Measurements from ENCODE around the gene ZNF789.
"Not testable (repeated sequence)": the region's sequence is repeated elsewhere in the genome, so short reads cannot be mapped to it uniquely, and the experiment has no call there.

ZNF789 gene

DNA sequence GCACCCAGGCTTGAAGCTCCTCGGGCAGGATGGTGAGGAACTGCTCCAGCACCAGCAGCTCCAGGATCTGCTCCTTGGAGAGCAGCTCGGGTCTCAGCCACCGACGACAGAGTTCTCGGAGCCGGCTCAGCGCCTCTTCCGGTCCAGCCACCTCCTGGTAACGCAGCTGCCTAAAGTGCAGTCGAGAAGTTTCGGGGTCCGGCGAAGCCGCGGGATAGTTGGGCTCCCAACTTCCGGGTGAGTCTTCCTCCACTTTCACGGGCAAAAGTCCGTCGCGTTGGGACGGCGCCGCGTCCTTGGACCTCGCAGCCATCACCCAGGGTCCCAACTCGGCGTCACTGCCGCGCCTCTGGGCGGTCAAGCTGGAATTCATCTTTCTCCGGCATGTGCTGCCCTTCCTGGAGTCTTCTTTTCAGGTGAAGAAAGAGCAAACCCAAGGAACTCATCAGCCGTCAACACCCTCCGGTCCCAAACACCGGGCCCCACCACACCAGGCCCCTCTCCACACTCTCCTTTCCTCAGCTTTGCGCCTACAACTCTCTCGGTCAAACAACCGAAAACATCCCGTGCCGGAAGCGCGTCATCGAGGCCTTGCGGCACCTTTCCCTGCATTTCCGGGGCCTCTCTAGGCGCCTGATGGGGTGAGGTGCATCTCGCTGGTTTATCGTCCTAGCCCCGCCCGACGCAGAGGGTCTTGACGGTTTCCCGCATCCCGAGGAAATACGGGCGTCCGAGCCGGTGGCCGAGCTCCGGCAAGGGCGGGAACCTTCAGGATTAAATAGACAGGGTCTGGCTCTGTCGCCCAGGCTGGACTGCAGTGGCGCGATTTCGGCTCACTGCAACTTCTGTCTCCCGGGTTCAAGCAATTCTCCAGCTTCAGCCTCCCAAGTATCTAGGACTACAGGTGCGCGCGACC is 27.3 kb downstream of the ZNF789 start, which contains the start of gene ZNF394:
ZNF394 (minus strand) TSS at position 561 of the 916 bp plus-strand sequence; CDS start at position 373, 188 bp downstream.
- peaks cover 0 to 36% (median 26%) of the 10 kb centered on the region in 4 donors for H3K4me1 ChIP-seq
- H3K9me3 ChIP-seq = peaks cover 0 to 2% (median under 1%) of the 10 kb centered on the region in 3 donors
- peaks cover 17 to 36% (median 35%) of the 10 kb centered on the region in 3 donors for H3K36me3 ChIP-seq
- no peaks in the 10 kb centered on the region for H3K27me3 ChIP-seq
- intact Hi-C loops (cut with DNase I; ENCODE audit: low total_unique reads) = loop anchor here (5.0 kb wide), 2 partner anchors 33 to 57 kb away; partner anchors contain the start of genes ATP5MF and ZNF655
- peak within 1 kb of the TSS; percentile 90 to 96 for H3K4me3 ChIP-seq
- DNase-seq = peak; percentile 91 to 93
- peak within 1 kb of the TSS; percentile 95 to 97 for H3K27ac ChIP-seq
- TF ChIP-seq, protein P1, sequence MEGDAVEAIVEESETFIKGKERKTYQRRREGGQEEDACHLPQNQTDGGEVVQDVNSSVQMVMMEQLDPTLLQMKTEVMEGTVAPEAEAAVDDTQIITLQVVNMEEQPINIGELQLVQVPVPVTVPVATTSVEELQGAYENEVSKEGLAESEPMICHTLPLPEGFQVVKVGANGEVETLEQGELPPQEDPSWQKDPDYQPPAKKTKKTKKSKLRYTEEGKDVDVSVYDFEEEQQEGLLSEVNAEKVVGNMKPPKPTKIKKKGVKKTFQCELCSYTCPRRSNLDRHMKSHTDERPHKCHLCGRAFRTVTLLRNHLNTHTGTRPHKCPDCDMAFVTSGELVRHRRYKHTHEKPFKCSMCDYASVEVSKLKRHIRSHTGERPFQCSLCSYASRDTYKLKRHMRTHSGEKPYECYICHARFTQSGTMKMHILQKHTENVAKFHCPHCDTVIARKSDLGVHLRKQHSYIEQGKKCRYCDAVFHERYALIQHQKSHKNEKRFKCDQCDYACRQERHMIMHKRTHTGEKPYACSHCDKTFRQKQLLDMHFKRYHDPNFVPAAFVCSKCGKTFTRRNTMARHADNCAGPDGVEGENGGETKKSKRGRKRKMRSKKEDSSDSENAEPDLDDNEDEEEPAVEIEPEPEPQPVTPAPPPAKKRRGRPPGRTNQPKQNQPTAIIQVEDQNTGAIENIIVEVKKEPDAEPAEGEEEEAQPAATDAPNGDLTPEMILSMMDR (IDR thresholded peaks at IDR 0.05) = no peak

DNA sequence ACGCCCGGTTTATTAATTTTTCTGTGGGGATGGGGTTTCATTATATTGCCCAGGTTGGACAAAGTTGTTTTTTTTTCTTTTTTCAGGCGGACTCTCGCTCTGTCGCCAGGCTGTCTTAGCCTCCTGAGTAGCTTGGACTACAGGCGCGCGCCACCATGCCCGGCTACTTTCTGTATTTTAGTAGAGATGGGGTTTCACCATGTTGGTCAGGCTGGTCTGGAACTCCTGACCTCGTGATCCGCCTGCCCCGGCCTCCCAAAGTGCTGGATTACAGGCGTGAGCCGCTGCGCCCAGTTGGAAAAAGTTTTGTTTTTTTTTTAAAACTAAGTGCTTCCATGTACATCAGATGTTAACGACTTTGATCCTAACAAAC is 27.9 kb downstream of the ZNF789 start:
- H3K27ac ChIP-seq = peak overlapping the region; percentile 95 to 97
- H3K36me3 ChIP-seq = peaks cover 12 to 30% (median 29%) of the 10 kb centered on the region in 3 donors
- H3K4me1 ChIP-seq = peaks cover 0 to 39% (median 28%) of the 10 kb centered on the region in 4 donors
- intact Hi-C loops (cut with DNase I; ENCODE audit: low total_unique reads) = loop anchor here (5.0 kb wide), 2 partner anchors 33 to 57 kb away; partner anchors contain the start of genes ATP5MF and ZNF655
- H3K27me3 ChIP-seq = no peaks in the 10 kb centered on the region
- H3K9me3 ChIP-seq = no peaks in the 10 kb centered on the region
- peak overlapping the region; percentile 90 to 96 for H3K4me3 ChIP-seq
- TF ChIP-seq, protein P1 (IDR thresholded peaks at IDR 0.05) = no peak
- DNase-seq = peak in 1 of 2 donors; percentile 61

DNA sequence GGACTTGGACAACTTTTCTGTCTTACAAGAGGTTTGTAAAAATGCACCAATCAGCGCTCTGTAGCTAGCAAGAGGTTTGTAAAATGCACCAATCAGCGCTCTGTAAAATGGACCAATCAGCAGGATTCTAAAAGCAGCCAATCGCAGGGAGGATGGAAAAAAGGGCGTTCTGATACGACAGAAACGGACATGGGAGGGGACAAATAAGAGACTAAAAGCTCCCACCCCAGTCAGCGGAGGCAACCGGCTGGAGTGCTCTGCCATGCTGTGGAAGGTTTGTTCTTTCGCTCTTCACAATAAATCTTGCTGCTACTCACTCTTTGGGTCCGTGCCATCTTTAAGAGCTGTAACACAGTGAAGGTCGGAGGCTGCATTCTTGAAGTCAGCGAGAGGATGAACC is 28.5 kb downstream of the ZNF789 start:
- not testable (repeated sequence) for H3K9me3 ChIP-seq, H3K27me3 ChIP-seq
- peak overlapping the region in 1 of 2 donors; percentile 90 for H3K4me3 ChIP-seq
- intact Hi-C loops (cut with DNase I; ENCODE audit: low total_unique reads) = loop anchor here (5.0 kb wide), 2 partner anchors 34 to 56 kb away; partner anchors contain the start of genes ATP5MF and ZNF655
- peaks cover 6 to 23% (median 23%) of the 10 kb centered on the region in 3 donors for H3K36me3 ChIP-seq
- peak in 1 of 2 donors; percentile 38 for DNase-seq
- H3K27ac ChIP-seq = peak overlapping the region in 1 of 2 donors; percentile 97
- peaks cover 5 to 45% (median 34%) of the 10 kb centered on the region in 4 donors for H3K4me1 ChIP-seq

DNA sequence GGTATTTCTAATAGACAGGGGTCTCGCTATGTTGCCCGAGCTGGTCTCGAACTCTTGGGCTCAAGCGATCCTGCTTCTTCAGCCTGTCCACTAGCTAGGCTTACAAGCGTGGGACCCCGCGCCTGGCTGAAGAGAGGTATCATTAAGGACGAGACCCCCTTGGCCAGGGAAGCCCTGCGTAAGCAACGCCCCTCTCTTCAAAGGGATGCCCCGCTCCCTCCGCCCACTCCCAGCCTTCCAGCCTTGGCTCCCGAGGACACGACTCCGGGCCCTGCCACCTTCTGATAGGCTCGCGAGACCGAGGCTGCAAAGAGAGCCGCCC is 31.6 kb downstream of the ZNF789 start:
- Histone ChIP-seq H3K9me3 (no peaks in the 10 kb centered on the region), H3K27me3 (no peaks in the 10 kb centered on the region), H3K4me3 (peak overlapping the region; percentile 60 to 68), H3K4me1 (peaks cover 5 to 40% (median 28%) of the 10 kb centered on the region in 4 donors), H3K36me3 (no peaks in the 10 kb centered on the region), H3K27ac (peak overlapping the region; percentile 78 to 95)
- no peak for DNase-seq
- TF ChIP-seq, protein P1 (IDR thresholded peaks at IDR 0.05) = no peak
- intact Hi-C loops (cut with DNase I; ENCODE audit: low total_unique reads) = loop anchor here (5.0 kb wide), 2 partner anchors 37 to 53 kb away; partner anchors contain the start of genes ATP5MF and ZNF655

DNA sequence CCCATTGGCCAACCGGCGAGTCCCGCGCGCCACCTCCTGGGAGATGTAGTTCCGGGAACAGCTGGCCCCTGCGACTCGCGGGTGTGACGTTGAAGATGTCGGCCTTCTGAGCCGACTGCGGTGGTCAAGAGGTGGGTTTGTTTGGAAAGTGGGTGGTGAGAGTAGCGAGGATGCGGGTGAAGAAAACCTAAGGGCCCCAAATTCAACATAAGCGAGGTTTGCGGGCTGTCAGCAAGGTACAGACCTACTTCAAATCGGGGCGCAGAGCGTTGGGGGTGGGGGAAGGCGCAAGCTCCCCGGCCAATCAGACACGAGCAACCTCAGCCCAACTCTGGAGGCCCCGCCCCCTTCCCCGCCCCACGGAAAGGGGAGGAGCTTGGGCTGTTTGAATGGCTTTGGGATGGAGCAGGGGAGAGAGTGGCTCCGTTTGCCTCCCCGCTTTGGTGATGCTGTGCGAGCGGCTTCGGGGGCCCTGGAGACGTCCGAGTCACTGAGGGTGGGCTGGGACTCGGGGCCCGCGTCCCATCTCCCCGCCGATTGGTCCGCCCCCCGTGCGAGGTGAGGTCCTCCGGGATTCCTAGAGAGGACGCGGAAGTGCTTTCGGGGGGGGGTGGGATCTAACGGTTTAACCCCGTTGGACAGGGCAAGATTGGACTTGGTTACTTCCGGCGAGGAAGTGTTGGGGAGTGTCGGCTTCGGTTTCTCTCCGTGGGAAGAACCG is 32.1 kb downstream of the ZNF789 start, which contains the start of gene ZKSCAN5:
ZKSCAN5 (plus strand) TSS at position 60 of the 721 bp plus-strand sequence. CDS start 1,383 bp downstream, outside the sequence.
- no peaks in the 10 kb centered on the region for H3K36me3 ChIP-seq
- intact Hi-C loops (cut with DNase I; ENCODE audit: low total_unique reads) = loop anchor here (5.0 kb wide), 2 partner anchors 37 to 53 kb away; partner anchors contain the start of genes ATP5MF and ZNF655
- TF ChIP-seq, protein P1 (IDR thresholded peaks at IDR 0.05) = no peak
- peak within 1 kb of the TSS; percentile 78 to 95 for H3K27ac ChIP-seq
- no peaks in the 10 kb centered on the region for H3K9me3 ChIP-seq
- peak within 1 kb of the TSS; percentile 60 to 68 for H3K4me3 ChIP-seq
- DNase-seq = peak; percentile 98 to 99
- H3K4me1 ChIP-seq = peaks cover 5 to 40% (median 26%) of the 10 kb centered on the region in 4 donors
- no peaks in the 10 kb centered on the region for H3K27me3 ChIP-seq

Measured in tibial artery (tissue), 4 donors.